Stimulated activated naive CD4-positive, alpha-beta T cell (primary cell): ENCODE data around the gene KLHL22.
"Not testable (repeated sequence)": the region's sequence is repeated elsewhere in the genome, so short reads cannot be mapped to it uniquely, and the experiment has no call there.

Experiments used
- DNase-seq, 6 experiments: peaks; one replicate each; lab custom pipeline; 2025; lab: John Stamatoyannopoulos, UW

Gene KLHL22

GRCh38 chr22:20524004-20524481 is 28.4 kb upstream of the KLHL22 start:
- peak in 1 of 6 experiments; percentile 12 for DNase-seq

- DNase-seq, result no peak
These were observed 27.7 kb upstream of the KLHL22 start for GRCh38 chr22:20523086-20523983.

- DNase-seq, result no peak
These were observed 26.8 kb upstream of the KLHL22 start for GRCh38 chr22:20522134-20523004.

GRCh38 chr22:20520093-20520511 is 24.5 kb upstream of the KLHL22 start:
- no peak for DNase-seq

- no peak for DNase-seq
These were observed 24.0 kb upstream of the KLHL22 start for GRCh38 chr22:20519558-20519957.

GRCh38 chr22:20517841-20518592 is 22.4 kb upstream of the KLHL22 start:
- no peak for DNase-seq

- no peak for DNase-seq
These were observed 21.8 kb upstream of the KLHL22 start for GRCh38 chr22:20517422-20517821.

GRCh38 chr22:20516399-20516798 is 20.8 kb upstream of the KLHL22 start:
- DNase-seq, result no peak

GRCh38 chr22:20514658-20515406 is 19.2 kb upstream of the KLHL22 start:
- DNase-seq, result no peak

GRCh38 chr22:20511578-20512229 is 16.1 kb upstream of the KLHL22 start:
- DNase-seq, result no peak

GRCh38 chr22:20510811-20511577 is 15.4 kb upstream of the KLHL22 start:
- DNase-seq, result no peak

- DNase-seq, result peak in 4 of 6 experiments; percentile 13 to 24 (median 21)
These were observed 13.9 kb upstream of the KLHL22 start for GRCh38 chr22:20509344-20510047.

GRCh38 chr22:20508815-20509271 is 13.2 kb upstream of the KLHL22 start:
- no peak for DNase-seq

GRCh38 chr22:20508067-20508755 is 12.6 kb upstream of the KLHL22 start:
- DNase-seq, result not testable (repeated sequence)

GRCh38 chr22:20507253-20508066 is 11.9 kb upstream of the KLHL22 start, which contains the start of gene MED15:
Gene MED15 (plus strand): TSS chr22:20507610. CDS start chr22:20507679, 69 bp downstream.
- peak; percentile 69 to 85 (median 78) for DNase-seq

GRCh38 chr22:20506543-20507252 is 11.1 kb upstream of the KLHL22 start:
- DNase-seq, result no peak
